Right atrium auricular region (tissue), 2 donors: Measurements from ENCODE around the gene ACAT1. TPM values are rescaled to one million over a fixed set of nuclear protein-coding genes. Genes with fewer than 3 reads are reported as not detected.
"Not testable (repeated sequence)": the region's sequence is repeated elsewhere in the genome, so short reads cannot be mapped to it uniquely, and the experiment has no call there.

Source experiments
- DNase-seq: peaks from one replicate; pipeline ENCODE4 v3.0.0-alpha.2; 2019; ENCODE audit warnings: low spot score
- H3K27ac ChIP-seq, 2 donors: fragments of 200-600 bp; sonication (generic); 1 replicate in 1 of 2; 2 replicates in 1 of 2; pipeline ENCODE4 v1.5.1; 2016 to 2019
- H3K27me3 ChIP-seq, 2 donors: fragments of 200-600 bp; sonication (generic); one replicate each; pipeline versions ENCODE4 v1.5.1 to v1.6.0; 2017 to 2019
- H3K36me3 ChIP-seq: fragments of 200-600 bp; sonication (generic); one replicate; pipeline ENCODE4 v1.5.1; 2016
- H3K4me1 ChIP-seq, 2 donors: fragments of 200-600 bp; sonication (generic); one replicate each; pipeline versions ENCODE4 v1.5.1 to v1.6.0; 2017 to 2019
- H3K4me3 ChIP-seq, 2 donors: fragments of 200-600 bp; sonication (generic); 1 replicate in 1 of 2; 2 replicates in 1 of 2; pipeline ENCODE4 v1.5.1; 2017 to 2019; ENCODE audit warnings: mild to moderate bottlenecking in 1 of 2, moderate library complexity in 1 of 2
- H3K9me3 ChIP-seq, 2 donors: fragments of 200-600 bp; sonication (generic); one replicate each; pipeline ENCODE4 v1.5.1; 2019
- total RNA-seq, 2 donors: library from RNA; depleted of rRNA; stranded (reverse); fragments of >200 nt; gene quantifications; one replicate each; pipeline ENCODE4 v1.1.0, GENCODE V29; 2016
- TF ChIP-seq, protein P1 (sequence below), 2 donors: fragments of 200-600 bp; sonication (generic); IDR thresholded peaks; one replicate each; pipeline ENCODE4 v1.5.1; 2019; ENCODE audit warnings: antibody characterized with exemption in 2 of 2

The ACAT1 gene
- total RNA-seq, 2 donors from 2014 or later: 175 to 632 TPM

DNA sequence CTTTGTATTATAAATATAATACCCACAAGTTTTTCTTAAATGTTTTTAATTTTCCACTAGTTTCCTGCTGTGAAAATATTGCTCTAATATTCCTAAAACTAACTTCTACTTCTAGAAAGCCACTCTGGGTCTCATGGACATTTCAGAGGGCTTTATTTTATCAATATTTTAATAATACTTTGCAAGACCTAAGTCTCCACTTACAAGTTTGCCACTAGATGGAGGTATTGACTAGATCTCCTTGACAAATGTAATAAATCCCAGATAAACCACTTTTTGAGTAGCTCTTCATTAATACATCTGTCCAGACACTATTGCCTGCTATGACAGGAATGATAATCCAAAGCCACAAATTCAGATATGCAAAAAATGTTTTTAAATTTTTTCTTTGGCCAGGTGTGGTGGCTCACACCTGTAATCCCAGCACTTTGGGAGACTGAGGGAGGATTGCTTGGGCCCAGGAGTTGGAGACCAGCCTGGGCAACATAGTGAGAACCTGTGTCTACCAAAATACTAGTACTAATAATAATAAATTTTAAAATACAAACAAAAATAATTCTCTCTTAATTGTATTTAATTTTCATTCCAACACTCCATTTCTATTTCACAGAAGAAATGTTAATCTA, 3.5 kb upstream of the ACAT1 start:
- TF ChIP-seq, protein P1, sequence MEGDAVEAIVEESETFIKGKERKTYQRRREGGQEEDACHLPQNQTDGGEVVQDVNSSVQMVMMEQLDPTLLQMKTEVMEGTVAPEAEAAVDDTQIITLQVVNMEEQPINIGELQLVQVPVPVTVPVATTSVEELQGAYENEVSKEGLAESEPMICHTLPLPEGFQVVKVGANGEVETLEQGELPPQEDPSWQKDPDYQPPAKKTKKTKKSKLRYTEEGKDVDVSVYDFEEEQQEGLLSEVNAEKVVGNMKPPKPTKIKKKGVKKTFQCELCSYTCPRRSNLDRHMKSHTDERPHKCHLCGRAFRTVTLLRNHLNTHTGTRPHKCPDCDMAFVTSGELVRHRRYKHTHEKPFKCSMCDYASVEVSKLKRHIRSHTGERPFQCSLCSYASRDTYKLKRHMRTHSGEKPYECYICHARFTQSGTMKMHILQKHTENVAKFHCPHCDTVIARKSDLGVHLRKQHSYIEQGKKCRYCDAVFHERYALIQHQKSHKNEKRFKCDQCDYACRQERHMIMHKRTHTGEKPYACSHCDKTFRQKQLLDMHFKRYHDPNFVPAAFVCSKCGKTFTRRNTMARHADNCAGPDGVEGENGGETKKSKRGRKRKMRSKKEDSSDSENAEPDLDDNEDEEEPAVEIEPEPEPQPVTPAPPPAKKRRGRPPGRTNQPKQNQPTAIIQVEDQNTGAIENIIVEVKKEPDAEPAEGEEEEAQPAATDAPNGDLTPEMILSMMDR (IDR thresholded peaks at IDR 0.05): peak in 1 of 2 donors; percentile 66
- Histone ChIP-seq H3K27ac (no peak overlapping the region), H3K4me3 (no peak overlapping the region), H3K9me3 (no peaks in the 10 kb centered on the region), H3K36me3 (no peaks in the 10 kb centered on the region), H3K4me1 (peaks cover 0 to 30% of the 10 kb centered on the region in 2 donors), H3K27me3 (no peaks in the 10 kb centered on the region)
- DNase-seq: no peak

DNA sequence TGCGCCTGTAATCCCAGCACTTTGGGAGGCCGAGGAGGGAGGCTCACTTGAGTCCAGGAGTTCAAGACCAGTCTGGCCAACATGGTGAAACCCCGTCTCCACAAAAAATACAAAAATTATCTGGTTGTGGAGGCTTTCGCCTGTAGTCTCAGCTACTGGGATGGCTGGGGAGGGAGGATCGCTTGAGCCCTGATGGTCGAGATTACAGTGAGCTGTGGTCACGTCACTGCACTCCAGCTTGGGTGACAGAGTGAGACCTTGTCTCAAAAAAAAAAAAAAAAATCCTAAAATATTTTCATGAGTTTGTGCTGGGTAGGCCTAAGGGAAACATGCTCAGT, 462 bp upstream of the ACAT1 start:
- H3K4me1 ChIP-seq: peaks cover 0 to 44% of the 10 kb centered on the region in 2 donors
- not testable (repeated sequence) for H3K27me3 ChIP-seq, H3K9me3 ChIP-seq, DNase-seq, H3K36me3 ChIP-seq
- H3K4me3 ChIP-seq: peak overlapping the region; percentile 70 to 72
- peak overlapping the region; percentile 96 for H3K27ac ChIP-seq

DNA sequence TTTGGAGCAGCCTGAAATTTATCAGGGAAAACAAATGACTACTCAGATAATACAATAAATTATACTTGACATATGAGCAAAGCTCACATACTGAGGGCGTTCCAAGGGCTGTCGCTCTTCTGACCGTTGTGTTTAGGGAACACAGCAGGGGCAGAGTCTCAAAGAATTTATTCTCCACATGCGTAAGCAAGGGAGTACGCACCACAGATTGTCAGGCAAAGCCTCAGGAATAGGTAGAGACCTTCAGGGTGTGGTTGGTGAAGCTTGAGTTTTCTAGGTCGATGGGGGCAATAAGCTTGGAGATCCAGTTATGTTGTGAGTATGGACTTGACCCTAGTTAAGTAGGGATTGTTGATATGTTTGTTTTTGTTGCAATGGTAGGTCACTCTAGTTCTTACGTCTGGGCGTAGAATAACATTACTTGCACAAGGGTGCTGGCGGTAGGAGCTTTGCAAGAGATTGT, 830 bp downstream of the ACAT1 start:
- Histone ChIP-seq H3K27me3 (no peaks in the 10 kb centered on the region), H3K4me1 (peaks cover 0 to 40% of the 10 kb centered on the region in 2 donors), H3K36me3 (no peaks in the 10 kb centered on the region), H3K27ac (peak overlapping the region; percentile 96), H3K9me3 (no peaks in the 10 kb centered on the region), H3K4me3 (peak overlapping the region; percentile 70 to 72)
- DNase-seq: no peak
- TF ChIP-seq, protein P1 (IDR thresholded peaks at IDR 0.05): no peak

DNA sequence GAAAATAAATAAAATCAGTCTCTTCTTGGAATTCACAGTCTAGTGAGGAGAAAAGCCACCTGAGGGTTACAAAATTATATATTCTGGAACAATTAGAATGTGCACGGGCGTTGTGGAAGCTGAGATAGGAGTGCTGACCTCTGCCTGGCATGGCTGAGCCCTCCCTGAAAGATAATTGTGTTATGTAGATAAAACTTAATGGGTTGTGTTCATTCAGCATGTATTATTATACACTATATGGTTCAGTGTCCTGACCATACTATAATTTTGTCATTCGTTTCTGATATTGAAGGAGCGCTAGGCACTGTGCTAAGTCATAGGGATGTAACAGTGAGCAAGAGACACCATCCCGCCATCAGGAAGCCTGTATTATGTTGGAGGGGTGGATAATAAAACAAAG, 3.7 kb downstream of the ACAT1 start:
- Histone ChIP-seq H3K4me1 (peaks cover 0 to 42% of the 10 kb centered on the region in 2 donors), H3K27ac (peak overlapping the region; percentile 96)

DNA sequence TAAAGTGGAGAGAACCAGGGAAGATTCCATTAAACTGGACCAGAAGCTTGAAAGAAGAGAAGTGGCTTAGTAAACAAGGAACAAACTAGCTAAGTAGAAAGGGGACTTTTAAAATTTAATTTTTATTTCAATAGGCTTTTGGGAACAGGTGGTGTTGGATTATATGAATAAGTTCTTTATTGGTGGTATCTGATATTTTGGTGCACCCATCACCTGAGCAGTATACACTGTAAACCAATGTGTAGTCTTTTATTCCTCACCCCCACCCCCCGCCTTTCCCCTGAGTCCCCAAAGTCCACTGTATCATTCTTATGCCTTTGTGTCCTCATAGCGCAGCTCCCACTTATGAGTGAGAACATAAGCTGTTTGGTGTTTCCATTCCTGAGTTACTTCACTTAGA, 7.4 kb downstream of the ACAT1 start:
- no peak for DNase-seq
- no peaks in the 10 kb centered on the region for H3K9me3 ChIP-seq
- no peak overlapping the region for H3K4me3 ChIP-seq
- no peaks in the 10 kb centered on the region for H3K27me3 ChIP-seq
- H3K27ac ChIP-seq: no peak overlapping the region
- H3K4me1 ChIP-seq: peaks cover 0 to 27% of the 10 kb centered on the region in 2 donors
- TF ChIP-seq, protein P1 (IDR thresholded peaks at IDR 0.05): no peak
- H3K36me3 ChIP-seq: peaks cover 6% of the 10 kb centered on the region

More for the DNA sequence above, 3.7 kb downstream of the ACAT1 start:
- H3K36me3 ChIP-seq: no peaks in the 10 kb centered on the region
- no peak overlapping the region for H3K4me3 ChIP-seq
- TF ChIP-seq, protein P1 (IDR thresholded peaks at IDR 0.05): no peak
- H3K27me3 ChIP-seq: no peaks in the 10 kb centered on the region
- DNase-seq: no peak
- H3K9me3 ChIP-seq: no peaks in the 10 kb centered on the region

DNA sequence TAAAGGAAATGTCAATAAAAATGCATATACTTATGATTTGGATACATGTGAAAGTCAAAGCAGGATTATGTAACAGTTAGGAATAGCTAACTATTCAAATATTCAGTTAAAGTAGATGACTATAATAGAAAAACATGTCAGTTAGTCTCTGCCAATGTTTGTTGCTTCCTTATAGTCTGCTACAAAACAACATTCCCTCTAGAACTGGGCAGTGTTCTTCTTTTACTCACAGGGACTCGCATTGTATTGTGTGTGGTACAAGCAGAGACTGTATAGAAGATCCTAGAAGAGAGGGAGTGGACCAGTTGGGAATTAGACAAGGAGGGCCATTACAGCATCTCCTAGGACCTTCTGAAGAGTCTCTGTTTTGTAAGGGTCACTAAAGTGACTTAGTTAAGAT, 10.6 kb downstream of the ACAT1 start:
- TF ChIP-seq, protein P1 (IDR thresholded peaks at IDR 0.05): no peak
- no peak overlapping the region for H3K27ac ChIP-seq
- peaks cover 0 to 10% of the 10 kb centered on the region in 2 donors for H3K4me1 ChIP-seq
- no peak for DNase-seq
- peaks cover 28% of the 10 kb centered on the region for H3K36me3 ChIP-seq
- no peaks in the 10 kb centered on the region for H3K9me3 ChIP-seq
- no peak overlapping the region for H3K4me3 ChIP-seq
- H3K27me3 ChIP-seq: no peaks in the 10 kb centered on the region

DNA sequence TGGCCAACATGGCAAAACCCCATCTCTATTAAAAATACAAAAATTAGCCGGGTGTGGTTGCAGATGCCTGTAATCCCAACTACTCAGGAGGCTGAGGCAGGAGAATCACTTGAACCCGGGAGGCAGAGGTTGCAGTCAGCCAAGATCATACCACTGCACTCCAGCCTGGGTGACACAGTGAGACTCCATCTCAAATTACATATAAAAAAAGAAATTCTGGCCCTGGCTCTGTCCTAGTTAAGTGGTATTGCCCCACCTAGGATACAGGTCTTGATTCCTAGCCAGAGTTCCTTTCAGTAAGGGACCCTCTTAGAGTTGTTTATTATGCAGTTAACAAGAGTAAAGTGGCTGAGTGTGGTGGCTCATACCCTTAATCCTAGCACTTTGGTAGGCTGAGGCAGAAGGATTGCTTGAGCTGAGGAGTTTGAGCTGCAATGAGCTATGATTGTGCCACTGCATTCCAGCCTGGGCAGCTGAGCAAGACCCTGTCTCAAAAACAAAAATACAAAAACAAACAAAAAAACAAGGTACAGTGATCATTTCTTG, 11.7 kb downstream of the ACAT1 start:
- not testable (repeated sequence) for H3K4me1 ChIP-seq, H3K27ac ChIP-seq
- peaks cover 33% of the 10 kb centered on the region for H3K36me3 ChIP-seq

More for the DNA sequence above, 11.7 kb downstream of the ACAT1 start:
- H3K4me3 ChIP-seq, H3K27me3 ChIP-seq, H3K9me3 ChIP-seq, DNase-seq: not testable (repeated sequence)
